ENCODE results near the gene CXXC1.
"Not testable (repeated sequence)": the region's sequence is repeated elsewhere in the genome, so short reads cannot be mapped to it uniquely, and the experiment has no call there.

Gene CXXC1

DNA sequence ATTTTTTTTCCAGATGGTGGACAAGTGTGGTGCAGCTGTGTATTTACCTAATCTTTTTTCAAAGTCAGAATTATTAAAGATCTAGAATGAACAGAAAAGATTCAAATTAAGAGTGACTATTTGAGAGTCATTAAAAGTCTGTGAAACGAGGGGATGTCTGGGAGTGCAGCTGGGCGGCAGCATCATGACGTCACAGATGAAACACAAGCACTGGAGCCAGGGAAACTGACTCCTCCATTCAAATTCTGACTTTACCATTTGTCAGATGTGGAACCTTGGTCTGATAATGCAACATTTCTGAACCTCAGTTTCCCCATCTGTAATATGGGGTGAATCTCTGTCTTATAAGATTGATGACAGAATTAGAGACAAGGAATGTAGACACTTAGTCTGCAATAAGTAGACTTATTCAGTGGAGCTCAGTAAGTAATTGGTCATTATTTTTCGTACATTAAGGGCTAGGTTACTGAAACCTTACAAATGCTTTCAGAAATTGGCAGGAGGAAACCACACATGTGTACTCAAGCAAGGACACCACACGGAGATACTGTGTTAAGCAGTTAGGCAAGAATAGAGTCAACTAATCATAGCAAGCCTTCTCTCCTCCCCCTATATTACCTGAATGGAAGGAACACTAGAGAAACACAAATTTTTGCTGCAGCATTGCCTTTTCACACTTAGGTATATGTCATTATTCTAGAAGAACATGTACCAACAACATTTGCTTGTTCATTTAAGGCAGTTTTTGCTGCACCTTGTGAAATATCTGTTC is 27.8 kb upstream of the CXXC1 start:
- no peak overlapping the region for H3K4me3 ChIP-seq (replicated peaks in 1 of 2; ENCODE audit: low read depth in 2 of 2, low read length in 2 of 2)
- no peak for DNase-seq (ENCODE audit: low read depth in 2 of 2)
- TF ChIP-seq, protein P1, sequence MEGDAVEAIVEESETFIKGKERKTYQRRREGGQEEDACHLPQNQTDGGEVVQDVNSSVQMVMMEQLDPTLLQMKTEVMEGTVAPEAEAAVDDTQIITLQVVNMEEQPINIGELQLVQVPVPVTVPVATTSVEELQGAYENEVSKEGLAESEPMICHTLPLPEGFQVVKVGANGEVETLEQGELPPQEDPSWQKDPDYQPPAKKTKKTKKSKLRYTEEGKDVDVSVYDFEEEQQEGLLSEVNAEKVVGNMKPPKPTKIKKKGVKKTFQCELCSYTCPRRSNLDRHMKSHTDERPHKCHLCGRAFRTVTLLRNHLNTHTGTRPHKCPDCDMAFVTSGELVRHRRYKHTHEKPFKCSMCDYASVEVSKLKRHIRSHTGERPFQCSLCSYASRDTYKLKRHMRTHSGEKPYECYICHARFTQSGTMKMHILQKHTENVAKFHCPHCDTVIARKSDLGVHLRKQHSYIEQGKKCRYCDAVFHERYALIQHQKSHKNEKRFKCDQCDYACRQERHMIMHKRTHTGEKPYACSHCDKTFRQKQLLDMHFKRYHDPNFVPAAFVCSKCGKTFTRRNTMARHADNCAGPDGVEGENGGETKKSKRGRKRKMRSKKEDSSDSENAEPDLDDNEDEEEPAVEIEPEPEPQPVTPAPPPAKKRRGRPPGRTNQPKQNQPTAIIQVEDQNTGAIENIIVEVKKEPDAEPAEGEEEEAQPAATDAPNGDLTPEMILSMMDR (IDR thresholded peaks at IDR 0.05; ENCODE audit: low read depth, low read length): no peak

GRCh38 chr18:50313873-50314460 is 26.5 kb upstream of the CXXC1 start:
- no peak for DNase-seq (ENCODE audit: low read depth in 2 of 2)
- TF ChIP-seq, protein P1 (IDR thresholded peaks at IDR 0.05; ENCODE audit: low read depth, low read length): no peak
- no peak overlapping the region for H3K4me3 ChIP-seq (replicated peaks in 1 of 2; ENCODE audit: low read depth in 2 of 2, low read length in 2 of 2)

- DNase-seq (ENCODE audit: low read depth in 2 of 2): no peak
- H3K4me3 ChIP-seq (replicated peaks in 1 of 2; ENCODE audit: low read depth in 2 of 2, low read length in 2 of 2): no peak overlapping the region
- TF ChIP-seq, protein P1 (IDR thresholded peaks at IDR 0.05; ENCODE audit: low read depth, low read length): no peak
Observed at GRCh38 chr18:50313031-50313607, 25.6 kb upstream of the CXXC1 start.

GRCh38 chr18:50312296-50313030 is 25.0 kb upstream of the CXXC1 start:
- no peak for DNase-seq (ENCODE audit: low read depth in 2 of 2)
- no peak overlapping the region for H3K4me3 ChIP-seq (replicated peaks in 1 of 2; ENCODE audit: low read depth in 2 of 2, low read length in 2 of 2)
- TF ChIP-seq, protein P1 (IDR thresholded peaks at IDR 0.05; ENCODE audit: low read depth, low read length): no peak

GRCh38 chr18:50311650-50312049 is 24.2 kb upstream of the CXXC1 start:
- no peak overlapping the region for H3K4me3 ChIP-seq (replicated peaks in 1 of 2; ENCODE audit: low read depth in 2 of 2, low read length in 2 of 2)
- DNase-seq (ENCODE audit: low read depth in 2 of 2): no peak
- TF ChIP-seq, protein P1 (IDR thresholded peaks at IDR 0.05; ENCODE audit: low read depth, low read length): no peak

DNA sequence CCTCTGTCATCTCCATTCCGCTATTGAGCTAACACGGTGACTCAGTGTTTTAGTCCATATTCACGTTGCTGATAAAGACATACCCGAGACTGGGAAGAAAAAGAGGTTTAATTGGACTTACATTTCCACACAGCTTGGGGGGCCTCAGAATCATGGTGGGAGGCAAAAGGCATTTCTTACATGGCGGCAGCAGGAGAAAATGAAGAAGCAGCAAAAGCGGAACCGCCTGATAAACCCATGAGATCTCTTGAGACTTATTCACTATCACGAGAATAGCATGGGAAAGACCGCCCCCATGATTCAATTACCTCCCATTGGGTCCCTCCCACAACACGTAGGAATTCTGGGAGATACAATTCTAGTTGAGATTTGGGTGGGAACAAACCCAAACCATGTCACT is 22.6 kb upstream of the CXXC1 start:
- TF ChIP-seq, protein P1 (IDR thresholded peaks at IDR 0.05; ENCODE audit: low read depth, low read length): no peak
- H3K4me3 ChIP-seq (replicated peaks in 1 of 2; ENCODE audit: low read depth in 2 of 2, low read length in 2 of 2): no peak overlapping the region
- no peak for DNase-seq (ENCODE audit: low read depth in 2 of 2)

GRCh38 chr18:50308851-50309250 is 21.4 kb upstream of the CXXC1 start:
- DNase-seq (ENCODE audit: low read depth in 2 of 2): peak in 1 of 2 donors; percentile 11

More at GRCh38 chr18:50308851-50309250, 21.4 kb upstream of the CXXC1 start:
- not testable (repeated sequence) for H3K4me3 ChIP-seq (replicated peaks in 1 of 2; ENCODE audit: low read depth in 2 of 2, low read length in 2 of 2)
